Posterior cingulate gyrus (tissue), 11 donors: ENCODE data around the gene RAPGEF4.

ENCODE experiments used
- DNase-seq, 10 donors: peaks; one replicate each; pipeline versions ENCODE4 v3.0.0 to v3.0.0-alpha.2; 2020 to 2021; ENCODE audit warnings: mixed read lengths in 3 of 10
- intact Hi-C: fragments of 100-400 bp; cut with DNase I; formaldehyde crosslinking; loops from one replicate; pipeline ENCODE4 v1.15.1; 2023

Gene RAPGEF4

DNA sequence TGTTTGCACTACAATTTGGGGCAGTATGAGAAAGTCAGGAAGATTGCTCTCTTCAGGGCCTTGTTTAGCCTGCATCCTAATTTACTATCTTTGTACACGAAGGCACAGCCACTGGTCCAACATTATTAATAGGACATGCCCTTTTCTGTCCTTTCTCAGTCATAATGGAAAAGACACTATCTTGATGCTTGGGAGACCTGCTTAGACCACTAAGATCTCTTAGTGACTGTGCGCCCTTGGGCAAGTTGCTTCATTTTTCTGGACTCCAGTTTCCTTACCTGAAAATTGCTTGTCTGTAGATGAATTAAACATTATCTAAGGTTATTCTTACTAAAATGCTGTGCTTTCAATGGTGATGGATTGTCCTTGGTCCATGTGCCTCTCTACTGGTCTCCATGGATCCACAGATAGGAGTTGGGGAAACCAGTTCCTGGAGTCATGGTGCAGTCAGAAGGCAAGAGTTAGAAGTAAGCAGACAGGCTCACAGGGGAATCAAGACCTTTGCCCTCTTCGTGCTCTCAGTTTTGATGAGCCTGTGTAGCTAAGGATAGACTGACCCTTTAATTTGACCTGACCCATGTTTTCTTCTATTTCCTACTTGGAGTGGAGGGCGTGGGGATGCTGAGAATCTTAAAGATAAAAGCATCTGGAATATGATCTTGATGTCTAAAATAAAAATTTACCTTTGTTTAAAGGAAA is 114.0 kb downstream of the RAPGEF4 start:
- intact Hi-C loops: no loop called here
- DNase-seq: no peak

DNA sequence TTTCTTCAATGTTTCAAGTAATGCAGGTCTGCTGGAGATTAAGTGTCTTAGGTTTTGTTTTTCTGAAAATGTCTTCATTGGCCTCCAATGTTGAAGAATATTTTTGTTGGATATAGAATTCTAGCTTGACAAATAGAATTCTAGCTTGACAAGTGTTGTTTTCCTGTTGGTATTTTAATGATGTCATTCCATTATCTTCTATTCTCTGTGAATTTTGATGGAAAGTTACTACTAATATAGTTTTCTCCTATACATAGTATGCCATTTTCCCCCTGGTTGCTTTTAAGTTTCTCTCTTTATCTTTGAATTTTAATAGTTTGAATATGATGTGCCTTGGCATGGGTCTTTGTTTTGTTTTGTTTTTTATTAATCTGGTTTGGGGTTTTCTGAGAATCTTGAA is 119.9 kb downstream of the RAPGEF4 start:
- intact Hi-C loops: no loop called here
- DNase-seq: no peak

DNA sequence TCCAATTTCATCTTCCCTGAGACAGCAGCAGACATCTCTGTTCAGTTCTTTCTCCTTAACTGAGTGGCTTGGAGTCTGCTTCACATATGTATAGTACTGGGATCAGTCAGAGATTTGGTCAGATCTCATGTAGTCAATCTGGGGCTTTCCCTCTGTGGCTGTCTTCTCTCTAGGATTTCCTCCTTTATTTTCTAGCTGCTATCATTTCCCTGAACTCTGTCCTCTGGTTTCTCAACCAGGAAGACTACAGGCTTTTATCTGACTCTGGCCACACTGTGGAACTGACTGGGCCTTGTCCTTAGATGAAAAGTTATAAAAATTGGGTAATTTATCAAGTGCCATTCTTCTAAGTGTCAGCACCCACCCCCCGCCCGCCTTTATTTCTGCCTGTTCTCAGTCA is 121.0 kb downstream of the RAPGEF4 start:
- intact Hi-C loops: no loop called here
- DNase-seq: no peak

DNA sequence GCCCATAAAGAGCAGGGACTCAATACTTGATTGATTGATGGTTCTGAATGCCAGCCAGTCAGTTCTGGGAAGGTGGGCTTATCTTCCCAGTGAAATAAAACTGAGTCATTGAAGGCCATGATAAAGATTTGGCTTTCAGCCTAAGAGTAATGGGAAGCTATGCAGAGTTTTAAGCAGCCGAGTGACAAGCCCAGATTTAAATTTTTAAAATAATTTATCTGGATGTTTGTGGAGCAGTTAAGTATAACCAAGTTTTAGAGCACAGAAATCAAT is 122.8 kb downstream of the RAPGEF4 start:
- DNase-seq: no peak
- intact Hi-C loops: no loop called here

DNA sequence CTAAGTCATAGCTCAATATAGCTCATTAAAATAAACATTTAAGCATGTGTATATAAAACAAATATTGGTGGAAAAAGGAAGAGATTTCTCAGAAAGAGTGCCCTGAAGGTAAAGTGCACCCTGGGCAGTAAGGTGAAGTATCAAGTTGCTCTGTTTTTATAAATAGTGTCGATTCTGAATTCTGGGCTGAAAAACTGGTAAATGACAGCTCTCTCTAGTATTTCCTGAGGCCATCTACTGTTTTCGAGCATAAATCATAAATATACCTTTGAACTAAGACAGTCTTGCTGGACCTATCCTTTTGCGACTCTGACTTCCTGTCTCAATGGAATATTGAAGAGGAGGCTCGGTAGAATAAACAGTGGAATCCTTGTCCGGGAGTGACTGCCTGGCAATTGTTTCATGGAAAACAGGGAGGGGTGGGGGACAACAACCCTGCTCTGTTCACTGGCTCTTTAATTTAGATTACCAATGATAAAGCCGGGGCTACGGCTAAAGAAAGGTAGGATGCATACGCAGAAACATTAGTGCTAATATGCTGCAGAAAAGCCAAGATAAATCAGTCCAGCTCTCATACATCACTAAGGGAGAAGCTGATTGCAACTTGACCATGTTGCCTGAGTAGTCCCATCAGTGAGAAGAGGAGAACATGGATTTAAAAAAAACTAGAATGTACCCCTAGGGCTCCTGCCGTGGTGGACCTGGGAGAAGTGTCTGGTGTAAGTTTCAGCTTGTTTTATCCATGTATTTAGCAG is 124.1 kb downstream of the RAPGEF4 start:
- intact Hi-C loops: loop anchor here (5.0 kb wide), 1 partner anchor 52 kb away; no protein-coding TSS in a partner anchor
- peak in 1 of 10 donors; percentile 23 for DNase-seq

DNA sequence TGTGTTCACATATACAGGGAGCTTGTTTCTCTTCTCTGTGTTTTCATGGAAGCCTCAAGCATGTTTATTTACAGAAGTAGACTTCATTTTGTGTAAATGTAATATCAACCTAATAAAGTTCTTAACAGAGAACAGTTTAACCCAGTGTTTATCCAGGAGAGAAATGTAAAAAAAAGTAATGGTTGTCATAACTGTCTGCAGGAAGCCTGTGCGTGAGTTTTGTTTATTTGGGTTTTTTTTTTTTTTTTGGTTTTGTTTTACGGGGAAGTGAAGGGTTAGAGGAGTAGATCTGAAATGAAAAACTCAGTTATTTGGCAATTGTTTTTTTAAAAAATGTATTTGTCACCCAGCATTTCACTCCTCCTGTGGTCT is 124.7 kb downstream of the RAPGEF4 start:
- intact Hi-C loops: loop anchor here (5.0 kb wide), 1 partner anchor 53 kb away; no protein-coding TSS in a partner anchor
- DNase-seq: no peak

DNA sequence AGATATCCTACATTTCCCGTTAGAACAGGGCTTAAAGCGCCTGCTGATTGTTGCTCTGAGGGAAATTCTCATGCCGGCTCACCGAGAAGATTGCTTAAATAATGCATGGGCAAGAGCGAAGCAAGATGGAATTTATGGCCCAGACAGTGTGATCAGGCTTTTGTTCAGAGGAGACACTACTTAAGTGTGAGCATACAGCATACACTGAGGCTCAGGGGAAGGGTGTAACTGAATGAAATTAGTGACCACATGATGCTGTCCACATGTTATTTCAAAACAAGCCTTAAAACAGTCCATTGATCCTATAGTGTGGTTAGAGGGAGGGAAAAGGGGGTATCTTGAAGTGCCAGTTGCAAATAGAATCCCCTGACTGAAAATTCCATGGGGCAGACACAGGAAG is 125.5 kb downstream of the RAPGEF4 start:
- DNase-seq: no peak
- intact Hi-C loops: loop anchor here (5.0 kb wide), 1 partner anchor 54 kb away; no protein-coding TSS in a partner anchor

DNA sequence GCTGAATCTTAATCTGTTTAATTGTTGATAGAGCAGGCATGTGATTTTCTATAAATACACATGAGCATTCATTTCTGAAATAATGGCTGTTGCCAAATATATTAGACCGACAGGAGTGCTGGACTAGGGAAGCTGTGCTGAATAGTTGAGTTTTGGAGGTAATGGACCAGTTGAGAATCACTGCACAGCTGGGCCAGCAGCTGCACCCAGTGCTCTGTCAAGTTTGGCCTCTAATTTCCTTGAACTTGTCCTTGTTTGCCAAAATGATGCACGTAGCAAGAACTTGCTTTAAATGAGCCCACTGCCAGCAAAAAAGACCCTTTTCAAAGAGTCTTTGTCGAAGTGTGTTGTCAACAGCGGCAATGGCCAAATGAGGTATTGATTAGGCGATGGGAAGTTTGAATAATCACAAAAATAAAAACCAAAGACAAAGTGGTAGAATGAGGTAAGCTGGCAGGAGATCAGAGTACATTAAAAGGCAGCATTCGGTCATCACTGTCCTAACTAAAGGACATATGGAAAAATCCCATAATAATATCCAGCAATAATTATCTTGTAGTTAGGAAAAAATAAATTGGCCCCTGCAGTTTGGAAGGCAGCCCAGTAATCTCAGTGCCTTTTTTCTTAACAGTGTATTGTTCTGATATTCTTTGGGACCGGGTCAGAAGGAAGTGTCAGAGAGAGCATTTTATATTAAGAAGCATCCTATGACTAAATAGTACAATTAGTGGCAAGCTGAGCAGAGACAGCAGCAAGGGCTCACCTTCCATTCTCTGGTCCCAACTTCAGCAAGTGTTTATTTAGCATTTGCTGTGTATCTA is 126.2 kb downstream of the RAPGEF4 start:
- DNase-seq: no peak
- intact Hi-C loops: loop anchor here (5.0 kb wide), 1 partner anchor 55 kb away; no protein-coding TSS in a partner anchor

DNA sequence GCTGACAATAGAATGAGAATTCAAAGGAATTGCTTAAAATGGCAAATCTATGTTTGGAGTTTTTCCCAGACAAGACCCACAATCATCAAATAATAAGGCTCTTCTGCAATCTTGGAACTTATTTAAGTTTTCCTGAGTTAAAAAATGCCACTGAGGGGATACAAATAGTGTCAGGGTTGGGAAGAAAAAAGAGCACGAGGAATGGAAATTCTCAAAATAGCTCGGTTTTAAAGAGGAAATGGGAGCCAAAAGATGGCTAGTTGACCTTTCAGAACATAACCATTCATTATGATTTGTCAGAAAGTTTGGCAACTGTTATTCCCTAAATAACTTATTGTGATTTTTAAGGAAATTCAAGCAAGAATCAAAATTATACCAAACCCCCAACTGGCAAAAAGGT is 127.7 kb downstream of the RAPGEF4 start:
- no peak for DNase-seq
- intact Hi-C loops: loop anchor here (5.0 kb wide), 1 partner anchor 56 kb away; no protein-coding TSS in a partner anchor

DNA sequence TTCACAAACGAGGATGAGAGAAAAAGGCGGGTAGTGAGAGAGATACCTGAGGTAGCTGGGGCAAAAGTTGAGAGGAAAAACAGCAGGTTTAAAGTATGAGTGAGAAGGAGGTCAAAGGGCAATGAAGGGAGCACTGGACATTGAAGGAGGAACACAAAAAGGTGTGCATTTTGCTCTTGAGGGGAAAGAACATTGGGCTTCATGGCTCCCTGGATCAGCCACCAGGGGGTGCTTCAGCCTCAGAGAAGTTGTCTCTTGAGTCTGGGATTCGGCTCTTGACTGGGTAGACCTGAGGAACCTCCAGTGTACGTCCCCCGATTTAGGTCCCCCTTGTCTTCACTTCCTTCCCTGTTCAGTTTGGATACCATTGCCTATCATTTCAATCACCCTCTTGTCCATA is 128.5 kb downstream of the RAPGEF4 start:
- peak in 7 of 10 donors; percentile 35 to 89 (median 64) for DNase-seq
- intact Hi-C loops: loop anchor here (1.0 to 5.0 kb wide), 2 partner anchors 57 to 68 kb away; no protein-coding TSS in a partner anchor

DNA sequence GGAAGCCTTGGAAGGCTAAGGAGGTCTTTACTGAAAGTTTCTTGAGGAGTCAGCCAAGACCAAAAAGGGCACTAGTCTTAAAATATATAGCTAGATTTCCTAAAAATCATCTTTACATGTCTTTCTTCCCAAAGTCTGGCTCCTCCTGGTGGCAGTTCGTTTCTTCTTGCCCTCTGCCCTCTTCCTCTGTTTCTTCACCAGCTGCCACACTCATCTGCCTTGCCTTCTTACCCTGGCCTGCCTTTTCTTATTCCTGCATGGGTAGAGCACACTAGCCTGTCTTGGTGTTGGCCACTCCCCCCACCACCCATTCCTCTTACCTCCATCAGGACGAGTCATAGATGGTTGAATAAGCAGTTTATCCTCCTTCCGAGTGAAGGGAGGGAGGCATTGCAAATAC is 129.8 kb downstream of the RAPGEF4 start:
- intact Hi-C loops: no loop called here
- no peak for DNase-seq

DNA sequence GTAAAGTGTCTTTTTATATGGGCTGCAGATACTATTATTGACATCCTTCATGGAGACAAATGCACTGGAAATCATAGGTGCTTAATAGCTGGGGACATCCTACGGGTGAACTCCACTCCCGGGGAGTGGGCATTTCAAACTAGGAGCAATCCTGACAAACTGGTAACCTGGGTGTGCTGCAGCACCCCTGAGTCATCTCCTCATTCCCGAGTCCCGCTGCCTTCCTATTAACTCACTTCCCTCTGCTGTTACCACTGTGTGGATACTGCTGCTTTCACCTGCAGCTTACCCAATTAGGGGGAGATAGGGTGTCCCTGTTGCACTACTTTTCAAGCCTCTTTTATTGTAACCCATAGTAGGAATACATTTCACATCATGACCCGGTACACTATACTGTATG is 134.2 kb downstream of the RAPGEF4 start:
- no peak for DNase-seq
- intact Hi-C loops: no loop called here

DNA sequence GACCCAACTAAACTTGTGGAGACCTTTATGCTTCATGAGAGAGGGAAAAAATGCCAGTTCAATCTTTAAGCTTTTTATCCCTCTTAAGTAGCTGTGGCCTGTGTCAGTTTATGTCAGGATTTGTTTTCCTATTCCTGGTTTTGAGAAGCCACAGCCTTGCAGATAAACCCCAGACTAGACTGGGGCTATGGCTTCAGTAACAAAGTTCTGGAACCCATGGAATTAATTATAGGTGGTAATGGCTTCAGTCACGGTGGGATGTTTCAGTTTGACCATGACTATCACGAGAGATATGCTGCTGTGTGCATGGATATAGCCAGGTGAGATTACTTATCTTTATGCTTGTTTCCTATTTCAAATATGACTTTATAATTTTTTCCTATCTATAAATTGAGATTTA is 134.8 kb downstream of the RAPGEF4 start:
- no peak for DNase-seq
- intact Hi-C loops: no loop called here

DNA sequence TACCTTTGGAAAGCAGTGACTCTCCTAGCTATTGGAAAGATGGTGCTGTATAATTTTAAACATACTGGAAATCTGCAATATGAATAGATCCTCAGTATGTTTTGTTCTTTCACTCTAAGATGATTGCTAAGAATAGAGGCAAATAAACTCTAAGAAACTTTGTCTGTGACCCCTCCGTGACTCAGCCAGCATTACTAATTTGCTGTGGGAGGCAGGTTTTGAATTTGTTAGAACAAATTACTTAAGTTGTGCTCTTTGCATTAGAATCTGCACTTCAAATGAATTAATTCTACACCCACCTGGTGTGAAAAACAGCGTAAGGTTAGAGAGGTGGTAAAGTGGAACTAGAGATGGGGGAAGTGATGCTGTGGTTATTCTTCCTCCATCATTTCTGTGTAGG is 142.2 kb downstream of the RAPGEF4 start:
- no peak for DNase-seq

DNA sequence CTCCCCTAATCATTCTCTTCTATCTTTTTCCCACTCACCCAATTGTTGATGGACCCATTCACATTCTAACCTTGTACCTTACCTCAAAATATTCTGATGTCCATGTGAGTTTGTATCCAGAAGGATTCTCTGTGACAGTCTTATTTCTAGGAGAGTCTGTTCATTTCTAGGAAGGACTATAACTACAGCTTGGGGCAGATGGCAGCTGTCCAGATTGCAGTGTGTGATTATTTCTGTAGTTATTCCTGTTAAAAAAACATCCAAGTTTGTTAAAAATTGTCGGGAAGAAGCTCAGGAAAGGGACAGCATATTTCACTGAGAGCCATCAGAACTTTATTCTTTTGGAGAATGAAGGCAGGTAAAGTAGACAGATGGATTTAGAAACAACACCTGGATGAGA is 142.6 kb downstream of the RAPGEF4 start:
- peak in 4 of 10 donors; percentile 25 to 78 (median 54) for DNase-seq
- intact Hi-C loops: no loop called here

More for the DNA sequence above, 142.2 kb downstream of the RAPGEF4 start:
- intact Hi-C loops: no loop called here

DNA sequence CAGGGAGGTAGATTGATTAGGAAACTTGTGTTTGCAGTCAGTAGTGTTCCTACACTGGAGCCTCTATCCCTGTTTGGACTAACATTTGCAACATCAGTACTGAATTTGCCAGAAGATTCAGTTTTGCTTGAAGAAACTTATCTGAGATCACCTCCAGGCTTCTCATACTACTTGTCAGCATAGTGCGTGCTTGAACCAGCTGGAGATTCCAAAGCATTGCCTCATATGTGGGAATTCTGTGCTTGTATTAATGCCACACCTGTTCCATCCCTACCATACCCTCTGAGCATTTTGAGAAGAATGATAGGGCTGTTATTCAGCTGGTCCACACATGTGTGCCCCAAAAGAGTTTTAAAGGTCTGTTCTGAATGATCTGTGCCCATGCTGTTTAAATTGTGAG is 148.7 kb downstream of the RAPGEF4 start:
- intact Hi-C loops: no loop called here
- no peak for DNase-seq

DNA sequence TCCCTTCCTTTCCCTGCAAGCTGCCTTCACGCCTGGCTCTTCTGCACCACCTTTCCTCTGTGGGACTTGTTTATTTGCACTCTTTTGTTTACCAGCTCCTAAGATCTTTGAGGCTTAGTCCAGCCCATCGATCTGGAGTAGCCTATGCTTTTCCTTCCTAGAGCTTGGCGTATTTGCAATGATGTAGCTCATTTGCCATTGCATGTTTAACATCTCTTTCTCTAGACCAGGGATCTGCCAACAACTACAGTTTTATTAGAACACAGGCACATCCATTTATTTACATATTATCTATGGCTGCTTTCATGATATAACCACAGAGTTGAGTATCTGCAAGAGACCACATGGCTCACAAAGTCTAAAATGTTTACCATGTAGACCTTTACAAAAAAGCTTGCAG is 150.4 kb downstream of the RAPGEF4 start:
- intact Hi-C loops: no loop called here
- DNase-seq: no peak

DNA sequence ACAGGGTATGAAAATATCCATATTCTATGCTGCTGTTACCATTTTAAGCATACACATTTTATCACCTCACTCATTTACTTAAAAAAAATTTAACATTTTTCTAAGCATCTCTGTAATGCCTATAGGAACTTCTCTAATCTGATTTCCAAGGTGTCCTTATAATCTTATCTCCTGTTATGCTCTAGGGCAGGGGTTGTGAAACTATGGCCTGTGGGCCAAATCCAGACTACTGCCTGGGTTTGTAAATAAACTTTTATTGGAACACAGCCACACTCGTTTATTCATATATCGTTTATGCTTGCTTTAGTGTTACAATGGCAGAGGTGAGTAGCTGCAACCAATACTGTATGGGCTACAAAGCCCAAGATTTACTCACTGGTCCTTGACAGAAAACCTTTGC is 151.6 kb downstream of the RAPGEF4 start:
- intact Hi-C loops: no loop called here
- DNase-seq: no peak

DNA sequence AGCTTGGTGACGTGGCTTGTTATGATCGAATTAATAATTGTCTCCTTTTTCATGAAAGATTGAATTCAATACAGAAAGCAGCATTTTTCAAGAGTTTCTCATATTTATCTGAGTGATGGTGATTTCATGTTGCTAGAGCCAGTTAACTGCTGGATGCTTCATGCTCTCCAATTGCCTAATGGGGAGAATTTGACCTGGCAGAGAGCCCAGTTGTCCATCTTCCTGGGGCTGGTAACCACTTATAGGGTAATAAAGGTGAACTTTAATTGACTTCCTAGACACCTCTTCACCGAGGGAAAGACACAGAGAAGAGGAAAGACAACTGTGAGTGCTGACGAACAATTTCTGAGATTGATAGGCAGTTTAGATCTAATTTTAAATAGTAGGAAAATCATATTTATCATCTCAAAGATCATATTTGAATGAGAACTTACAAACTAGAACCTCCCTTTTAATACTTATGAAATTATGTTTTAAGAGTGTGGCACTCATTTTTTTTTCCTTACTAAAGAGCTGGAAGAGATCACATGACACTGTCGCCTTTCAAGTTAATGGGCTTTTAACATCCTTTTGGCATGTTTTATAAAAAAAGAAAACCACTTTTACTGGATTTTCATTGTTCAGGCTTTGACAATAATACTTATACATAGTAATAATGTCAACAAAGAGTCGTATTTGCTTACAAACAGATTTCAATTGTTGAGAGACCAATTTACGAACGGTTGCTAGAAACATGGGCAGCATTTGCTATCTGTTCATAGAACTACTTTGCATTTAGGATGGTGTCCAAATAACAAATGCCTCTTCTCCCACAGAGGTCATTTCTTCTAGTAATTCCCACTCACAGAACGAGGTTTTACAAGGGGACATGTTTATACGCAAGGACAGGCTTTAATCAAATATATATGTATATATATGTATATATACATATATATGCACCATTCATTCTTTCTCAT is 153.3 kb downstream of the RAPGEF4 start:
- intact Hi-C loops: no loop called here
- DNase-seq: no peak
